PFSK-1 (cell line): Measurements from ENCODE around the gene CTNND2.

Experiments used
- FOXP2 ChIP-seq: optimal IDR thresholded peaks from 2 replicates; pipeline ENCODE3; 2011; ENCODE audit warnings: borderline replicate concordance, control low read depth, inconsistent platforms; ENCODE audit not compliant: insufficient read depth; ENCODE audit errors: extremely low read length, extremely low read depth
- POLR2AphosphoS5 ChIP-seq: IDR thresholded peaks from 2 replicates; pipeline ENCODE4 v1.6.1; 2012; ENCODE audit warnings: low read depth, mild to moderate bottlenecking, control low read depth, low read length, moderate library complexity
- SIN3A ChIP-seq: IDR thresholded peaks from 2 replicates; pipeline ENCODE4 v1.6.1; 2012; ENCODE audit warnings: mild to moderate bottlenecking, low read length, moderate library complexity, borderline replicate concordance; ENCODE audit not compliant: insufficient read depth
- TF ChIP-seq, protein P1 (sequence below), 2 experiments: IDR thresholded peaks; 2 replicates each; pipeline versions ENCODE4 v1.6.1 to v1.8.0; 2011 to 2012; ENCODE audit warnings: low read depth in 2 of 2, low read length in 2 of 2, control low read depth in 1 of 2, inconsistent platforms in 1 of 2, mild to moderate bottlenecking in 1 of 2, moderate library complexity in 1 of 2; ENCODE audit not compliant: insufficient read depth in 1 of 2

DNA sequence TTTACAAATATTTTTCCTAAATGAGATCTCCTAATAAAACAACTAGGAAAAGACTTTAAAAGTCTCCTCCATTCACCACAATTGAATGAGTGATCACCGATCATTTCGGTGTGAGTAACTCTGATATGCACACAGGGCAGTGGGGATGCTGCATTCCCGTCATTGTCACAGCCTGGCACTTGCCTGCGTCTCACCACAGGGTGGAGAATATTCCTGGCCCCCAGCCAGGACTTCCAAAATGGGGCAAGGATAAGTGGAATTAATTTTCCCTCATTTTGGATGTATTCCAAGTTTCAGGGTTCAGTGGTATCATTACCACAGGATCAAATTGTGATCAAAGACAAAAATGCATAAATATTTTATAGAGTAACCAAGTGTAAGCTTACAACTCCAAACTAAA lies 107.1 kb downstream of the CTNND2 start:
- TF ChIP-seq, protein P1, sequence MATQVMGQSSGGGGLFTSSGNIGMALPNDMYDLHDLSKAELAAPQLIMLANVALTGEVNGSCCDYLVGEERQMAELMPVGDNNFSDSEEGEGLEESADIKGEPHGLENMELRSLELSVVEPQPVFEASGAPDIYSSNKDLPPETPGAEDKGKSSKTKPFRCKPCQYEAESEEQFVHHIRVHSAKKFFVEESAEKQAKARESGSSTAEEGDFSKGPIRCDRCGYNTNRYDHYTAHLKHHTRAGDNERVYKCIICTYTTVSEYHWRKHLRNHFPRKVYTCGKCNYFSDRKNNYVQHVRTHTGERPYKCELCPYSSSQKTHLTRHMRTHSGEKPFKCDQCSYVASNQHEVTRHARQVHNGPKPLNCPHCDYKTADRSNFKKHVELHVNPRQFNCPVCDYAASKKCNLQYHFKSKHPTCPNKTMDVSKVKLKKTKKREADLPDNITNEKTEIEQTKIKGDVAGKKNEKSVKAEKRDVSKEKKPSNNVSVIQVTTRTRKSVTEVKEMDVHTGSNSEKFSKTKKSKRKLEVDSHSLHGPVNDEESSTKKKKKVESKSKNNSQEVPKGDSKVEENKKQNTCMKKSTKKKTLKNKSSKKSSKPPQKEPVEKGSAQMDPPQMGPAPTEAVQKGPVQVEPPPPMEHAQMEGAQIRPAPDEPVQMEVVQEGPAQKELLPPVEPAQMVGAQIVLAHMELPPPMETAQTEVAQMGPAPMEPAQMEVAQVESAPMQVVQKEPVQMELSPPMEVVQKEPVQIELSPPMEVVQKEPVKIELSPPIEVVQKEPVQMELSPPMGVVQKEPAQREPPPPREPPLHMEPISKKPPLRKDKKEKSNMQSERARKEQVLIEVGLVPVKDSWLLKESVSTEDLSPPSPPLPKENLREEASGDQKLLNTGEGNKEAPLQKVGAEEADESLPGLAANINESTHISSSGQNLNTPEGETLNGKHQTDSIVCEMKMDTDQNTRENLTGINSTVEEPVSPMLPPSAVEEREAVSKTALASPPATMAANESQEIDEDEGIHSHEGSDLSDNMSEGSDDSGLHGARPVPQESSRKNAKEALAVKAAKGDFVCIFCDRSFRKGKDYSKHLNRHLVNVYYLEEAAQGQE (IDR thresholded peaks at IDR 0.05; ENCODE audit: insufficient read depth in 1 of 2, low read depth in 2 of 2, low read length in 2 of 2): no peak
- TF ChIP-seq POLR2AphosphoS5 (no peak), FOXP2 (no peak), SIN3A (no peak)
